WTC11 (cell line): ENCODE measurements around the gene COMMD7.

Experiments used
- CREB1 ChIP-seq: sonication (generic); formaldehyde crosslinking; IDR thresholded peaks from 2 replicates; pipeline ENCODE4 v1.8.0; 2023; ENCODE audit warnings: mild to moderate bottlenecking, missing genetic modification reagents
- JAZF1 ChIP-seq: fragments of 250-450 bp; sonication (Bioruptor Pico); IDR thresholded peaks from 2 replicates; pipeline ENCODE4 v1.9.0; 2021; ENCODE audit warnings: moderate library complexity, mild to moderate bottlenecking, inconsistent platforms
- MXD4 ChIP-seq: fragments of 250-450 bp; sonication (Bioruptor Pico); IDR thresholded peaks from 2 replicates; pipeline ENCODE4 v1.8.0; 2021; ENCODE audit warnings: mild to moderate bottlenecking, moderate library complexity, borderline replicate concordance
- NR3C1 ChIP-seq: sonication (generic); formaldehyde crosslinking; conservative IDR thresholded peaks from 2 replicates; pipeline ENCODE4 v1.8.1; 2023; ENCODE audit warnings: low read depth, mild to moderate bottlenecking, missing genetic modification reagents
- PRRX2 ChIP-seq: fragments of 250-450 bp; sonication (Bioruptor Pico); IDR thresholded peaks from 2 replicates; pipeline ENCODE4 v1.8.0; 2021; ENCODE audit warnings: mild to moderate bottlenecking
- SMAD4 ChIP-seq: sonication (generic); formaldehyde crosslinking; IDR thresholded peaks from 2 replicates; pipeline ENCODE4 v1.8.0; 2022; ENCODE audit warnings: mild to moderate bottlenecking, missing genetic modification reagents
- ZNF423 ChIP-seq: fragments of 250-450 bp; sonication (Bioruptor Pico); IDR thresholded peaks from 2 replicates; pipeline ENCODE4 v2.1.2; 2022; ENCODE audit warnings: mild to moderate bottlenecking, moderate library complexity
- TF ChIP-seq, protein P1 (sequence below): sonication (generic); formaldehyde crosslinking; IDR thresholded peaks from 2 replicates; pipeline ENCODE4 v1.8.1; 2022; ENCODE audit warnings: mild to moderate bottlenecking, missing genetic modification reagents, moderate library complexity, borderline replicate concordance
- TF ChIP-seq, protein P2 (sequence below): fragments of 200-600 bp; IDR thresholded peaks from 2 replicates; pipeline ENCODE4 v1.8.0; 2022; ENCODE audit warnings: antibody characterized with exemption
- TF ChIP-seq, protein P3 (sequence below): sonication (generic); formaldehyde crosslinking; IDR thresholded peaks from 2 replicates; pipeline ENCODE4 v1.8.0; 2022; ENCODE audit warnings: mild to moderate bottlenecking, missing genetic modification reagents
- TF ChIP-seq, protein P4 (sequence below): sonication (generic); formaldehyde crosslinking; IDR thresholded peaks from 2 replicates; pipeline ENCODE4 v1.8.0; 2022; ENCODE audit warnings: missing genetic modification reagents

DNA sequence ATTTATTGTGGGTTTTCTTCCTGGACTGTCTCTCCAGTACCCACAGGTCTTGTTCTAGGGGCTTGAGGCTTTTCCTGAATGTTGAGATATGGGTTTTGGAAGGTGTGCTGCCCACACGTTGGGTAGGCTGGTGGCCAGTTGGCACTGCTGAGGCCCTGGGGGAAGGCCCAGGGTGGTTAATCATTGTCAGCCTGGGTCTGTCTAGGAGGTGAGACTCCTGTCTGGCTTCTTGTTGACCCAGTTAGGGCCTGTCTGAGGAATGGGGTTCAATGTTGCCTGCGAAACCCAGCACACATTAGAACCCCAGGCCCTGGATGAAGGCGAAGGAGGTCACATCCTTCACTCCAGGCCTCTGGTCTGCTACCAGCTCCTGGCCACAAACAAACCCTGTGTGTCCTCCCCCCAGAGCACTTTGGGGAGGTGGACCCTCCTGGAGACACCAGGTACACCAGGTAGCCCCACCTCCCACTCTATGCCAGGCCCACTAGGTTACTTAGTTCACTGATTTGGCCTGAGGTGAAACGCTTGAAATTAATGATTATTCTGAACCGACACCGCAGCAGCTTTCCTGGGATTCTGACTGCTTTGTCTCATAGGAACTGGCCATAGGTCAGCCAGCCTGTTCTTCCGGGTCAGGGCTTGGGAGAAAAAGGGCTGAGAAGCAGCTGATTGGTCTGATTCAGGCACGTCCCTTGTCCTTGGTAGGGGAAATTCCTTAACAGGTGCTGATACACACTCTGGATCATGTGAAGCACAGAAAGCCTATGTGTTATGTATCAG lies 34.1 kb upstream of the COMMD7 start:
- no peak for TF ChIP-seq CREB1 (CRISPR knock-in tag)
- TF ChIP-seq, protein P1, sequence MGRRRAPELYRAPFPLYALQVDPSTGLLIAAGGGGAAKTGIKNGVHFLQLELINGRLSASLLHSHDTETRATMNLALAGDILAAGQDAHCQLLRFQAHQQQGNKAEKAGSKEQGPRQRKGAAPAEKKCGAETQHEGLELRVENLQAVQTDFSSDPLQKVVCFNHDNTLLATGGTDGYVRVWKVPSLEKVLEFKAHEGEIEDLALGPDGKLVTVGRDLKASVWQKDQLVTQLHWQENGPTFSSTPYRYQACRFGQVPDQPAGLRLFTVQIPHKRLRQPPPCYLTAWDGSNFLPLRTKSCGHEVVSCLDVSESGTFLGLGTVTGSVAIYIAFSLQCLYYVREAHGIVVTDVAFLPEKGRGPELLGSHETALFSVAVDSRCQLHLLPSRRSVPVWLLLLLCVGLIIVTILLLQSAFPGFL (CRISPR knock-in tag) = no peak
- no peak for TF ChIP-seq SMAD4 (CRISPR knock-in tag)
- TF ChIP-seq, protein P2, sequence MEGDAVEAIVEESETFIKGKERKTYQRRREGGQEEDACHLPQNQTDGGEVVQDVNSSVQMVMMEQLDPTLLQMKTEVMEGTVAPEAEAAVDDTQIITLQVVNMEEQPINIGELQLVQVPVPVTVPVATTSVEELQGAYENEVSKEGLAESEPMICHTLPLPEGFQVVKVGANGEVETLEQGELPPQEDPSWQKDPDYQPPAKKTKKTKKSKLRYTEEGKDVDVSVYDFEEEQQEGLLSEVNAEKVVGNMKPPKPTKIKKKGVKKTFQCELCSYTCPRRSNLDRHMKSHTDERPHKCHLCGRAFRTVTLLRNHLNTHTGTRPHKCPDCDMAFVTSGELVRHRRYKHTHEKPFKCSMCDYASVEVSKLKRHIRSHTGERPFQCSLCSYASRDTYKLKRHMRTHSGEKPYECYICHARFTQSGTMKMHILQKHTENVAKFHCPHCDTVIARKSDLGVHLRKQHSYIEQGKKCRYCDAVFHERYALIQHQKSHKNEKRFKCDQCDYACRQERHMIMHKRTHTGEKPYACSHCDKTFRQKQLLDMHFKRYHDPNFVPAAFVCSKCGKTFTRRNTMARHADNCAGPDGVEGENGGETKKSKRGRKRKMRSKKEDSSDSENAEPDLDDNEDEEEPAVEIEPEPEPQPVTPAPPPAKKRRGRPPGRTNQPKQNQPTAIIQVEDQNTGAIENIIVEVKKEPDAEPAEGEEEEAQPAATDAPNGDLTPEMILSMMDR = no peak
- TF ChIP-seq JAZF1 = no peak
- no peak for TF ChIP-seq NR3C1
- TF ChIP-seq, protein P3, sequence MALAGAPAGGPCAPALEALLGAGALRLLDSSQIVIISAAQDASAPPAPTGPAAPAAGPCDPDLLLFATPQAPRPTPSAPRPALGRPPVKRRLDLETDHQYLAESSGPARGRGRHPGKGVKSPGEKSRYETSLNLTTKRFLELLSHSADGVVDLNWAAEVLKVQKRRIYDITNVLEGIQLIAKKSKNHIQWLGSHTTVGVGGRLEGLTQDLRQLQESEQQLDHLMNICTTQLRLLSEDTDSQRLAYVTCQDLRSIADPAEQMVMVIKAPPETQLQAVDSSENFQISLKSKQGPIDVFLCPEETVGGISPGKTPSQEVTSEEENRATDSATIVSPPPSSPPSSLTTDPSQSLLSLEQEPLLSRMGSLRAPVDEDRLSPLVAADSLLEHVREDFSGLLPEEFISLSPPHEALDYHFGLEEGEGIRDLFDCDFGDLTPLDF (CRISPR knock-in tag) = no peak
- TF ChIP-seq, protein P4, sequence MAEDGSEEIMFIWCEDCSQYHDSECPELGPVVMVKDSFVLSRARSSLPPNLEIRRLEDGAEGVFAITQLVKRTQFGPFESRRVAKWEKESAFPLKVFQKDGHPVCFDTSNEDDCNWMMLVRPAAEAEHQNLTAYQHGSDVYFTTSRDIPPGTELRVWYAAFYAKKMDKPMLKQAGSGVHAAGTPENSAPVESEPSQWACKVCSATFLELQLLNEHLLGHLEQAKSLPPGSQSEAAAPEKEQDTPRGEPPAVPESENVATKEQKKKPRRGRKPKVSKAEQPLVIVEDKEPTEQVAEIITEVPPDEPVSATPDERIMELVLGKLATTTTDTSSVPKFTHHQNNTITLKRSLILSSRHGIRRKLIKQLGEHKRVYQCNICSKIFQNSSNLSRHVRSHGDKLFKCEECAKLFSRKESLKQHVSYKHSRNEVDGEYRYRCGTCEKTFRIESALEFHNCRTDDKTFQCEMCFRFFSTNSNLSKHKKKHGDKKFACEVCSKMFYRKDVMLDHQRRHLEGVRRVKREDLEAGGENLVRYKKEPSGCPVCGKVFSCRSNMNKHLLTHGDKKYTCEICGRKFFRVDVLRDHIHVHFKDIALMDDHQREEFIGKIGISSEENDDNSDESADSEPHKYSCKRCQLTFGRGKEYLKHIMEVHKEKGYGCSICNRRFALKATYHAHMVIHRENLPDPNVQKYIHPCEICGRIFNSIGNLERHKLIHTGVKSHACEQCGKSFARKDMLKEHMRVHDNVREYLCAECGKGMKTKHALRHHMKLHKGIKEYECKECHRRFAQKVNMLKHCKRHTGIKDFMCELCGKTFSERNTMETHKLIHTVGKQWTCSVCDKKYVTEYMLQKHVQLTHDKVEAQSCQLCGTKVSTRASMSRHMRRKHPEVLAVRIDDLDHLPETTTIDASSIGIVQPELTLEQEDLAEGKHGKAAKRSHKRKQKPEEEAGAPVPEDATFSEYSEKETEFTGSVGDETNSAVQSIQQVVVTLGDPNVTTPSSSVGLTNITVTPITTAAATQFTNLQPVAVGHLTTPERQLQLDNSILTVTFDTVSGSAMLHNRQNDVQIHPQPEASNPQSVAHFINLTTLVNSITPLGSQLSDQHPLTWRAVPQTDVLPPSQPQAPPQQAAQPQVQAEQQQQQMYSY (CRISPR knock-in tag) = no peak
- TF ChIP-seq MXD4 = no peak
- no peak for TF ChIP-seq ZNF423 (CRISPR knock-in tag)
- TF ChIP-seq PRRX2 (CRISPR knock-in tag) = no peak
